Right lobe of liver (tissue), 6 donors: ENCODE results near the gene PAQR4. TPM values are rescaled to one million over a fixed set of nuclear protein-coding genes. Genes with fewer than 3 reads are reported as not detected.

Experiments used
- ATAC-seq, 4 donors: fragments of 200-7000 bp; cut with Tn5 transposase; one replicate each; pipeline ENCODE4 v1.9.1; 2020; ENCODE audit warnings: mild to moderate bottlenecking in 4 of 4, moderate library complexity in 4 of 4
- DNase-seq, 3 donors: peaks; one replicate each; pipeline ENCODE4 v3.0.0-alpha.2; 2020
- H3K27ac ChIP-seq, 3 donors: fragments of 200-600 bp; one replicate each; pipeline ENCODE4 v1.8.0; 2022
- H3K27me3 ChIP-seq, 2 donors: fragments of 200-600 bp; one replicate each; pipeline ENCODE4 v1.8.0; 2022
- H3K36me3 ChIP-seq, 4 donors: fragments of 200-600 bp; sonication (generic) in 1 of 4; one replicate each; pipeline versions ENCODE4 v1.5.1 to v1.8.0; 2017 to 2022; ENCODE audit warnings: control low read depth in 1 of 4
- H3K4me1 ChIP-seq, 4 donors: fragments of 200-600 bp; sonication (generic) in 1 of 4; one replicate each; pipeline versions ENCODE4 v1.5.1 to v1.8.0; 2017 to 2022; ENCODE audit warnings: control low read depth in 1 of 4
- H3K4me3 ChIP-seq, 3 donors: fragments of 200-600 bp; one replicate each; pipeline ENCODE4 v1.8.0; 2022
- H3K9me3 ChIP-seq, 4 donors: fragments of 200-600 bp; sonication (generic) in 1 of 4; one replicate each; pipeline versions ENCODE4 v1.5.1 to v1.8.0; 2017 to 2022; ENCODE audit warnings: control low read depth in 1 of 4
- POLR2A ChIP-seq: fragments of 450-650 bp; IDR thresholded peaks from one replicate; pipeline ENCODE4 v1.6.1; 2017; ENCODE audit warnings: antibody characterized with exemption, mild to moderate bottlenecking
- WGBS: methylation state at CpG from one replicate; pipeline ENCODE4 v1.1.6; 2018; ENCODE audit warnings: low coverage, low lambda C conversion rate; ENCODE audit not compliant: insufficient coverage; ENCODE audit errors: missing lambda C conversion rate; 5-methylcytosine and 5-hydroxymethylcytosine counted together
- intact Hi-C, 2 donors: fragments of 100-400 bp; cut with DNase I; formaldehyde crosslinking; loops; one replicate each; pipeline versions ENCODE4 v1.11.2 to v1.14.1; 2022
- total RNA-seq, 6 experiments: library from RNA; depleted of rRNA in 2 of 6; stranded (reverse); fragments of >200 nt in 2 of 6; fragmentation: NEBNext Ultra II Directional in 3 of 6; extraction: Animal tissue kit (Norgen Biotek cat#: 25700) in 3 of 6; gene quantifications; one replicate each; pipeline versions ENCODE4 v1.1.0 to v1.2.4, GENCODE V29; 2016 to 2023
- TF ChIP-seq, protein P1 (sequence below), 4 donors: fragments of 200-600 bp in 3 of 4; fragments of 450-650 bp in 1 of 4; IDR thresholded peaks; one replicate each; pipeline versions ENCODE4 v1.5.1 to v1.8.0; 2016 to 2022; ENCODE audit warnings: antibody characterized with exemption in 4 of 4, mild to moderate bottlenecking in 2 of 4
- donor health status: DM: no; HTN: yes; CAD: no.
- donor health status: DM: no; HTN: no; CAD: no.
- donor health status: DM: no; HTN: no; CAD: no.
- donor health status: DM: no; HTN: yes; CAD: no.
- donor health status: DM: no; HTN: yes; CAD: no.

Gene PAQR4
- total RNA-seq, 6 experiments from 2014 or later: 0.93 to 6.1 (median 3.3) TPM

DNA sequence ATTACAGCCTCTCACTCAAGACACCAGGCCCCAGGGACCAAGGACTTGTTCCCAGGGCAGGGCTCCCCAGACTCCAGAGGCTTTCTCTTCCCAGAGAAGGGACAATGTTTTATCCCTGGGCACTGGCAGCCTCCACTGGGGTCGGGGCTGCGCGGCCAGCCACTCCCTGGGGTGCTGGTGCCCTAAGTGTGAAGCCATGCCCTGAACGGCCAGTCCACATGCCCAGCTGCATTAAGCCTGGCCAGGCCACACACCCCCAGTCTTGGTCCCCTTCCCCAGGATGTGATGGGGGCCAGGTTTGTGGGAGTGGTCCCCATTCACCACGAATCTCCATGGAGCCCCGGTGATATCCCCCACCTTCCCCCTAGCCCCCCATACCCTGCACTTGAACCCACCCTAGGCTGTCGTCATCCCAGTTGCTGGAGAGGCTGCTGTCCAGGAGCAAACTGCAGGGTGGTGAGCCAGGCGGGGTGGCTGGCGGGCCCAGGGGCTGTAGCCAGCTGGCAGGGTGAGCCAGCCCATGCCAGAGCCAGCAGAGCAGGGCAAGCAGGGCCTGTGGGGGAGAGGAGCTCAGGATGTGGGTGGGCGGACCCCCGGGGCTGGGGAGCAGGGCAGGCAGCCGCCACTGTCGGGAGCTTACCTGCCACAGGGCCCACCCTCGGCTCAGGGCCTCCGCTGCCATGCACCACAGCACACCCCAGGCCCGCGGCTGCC lies 4.6 kb downstream of the PAQR4 start:
- H3K27ac ChIP-seq: no peak overlapping the region
- no peak for TF ChIP-seq POLR2A
- TF ChIP-seq, protein P1, sequence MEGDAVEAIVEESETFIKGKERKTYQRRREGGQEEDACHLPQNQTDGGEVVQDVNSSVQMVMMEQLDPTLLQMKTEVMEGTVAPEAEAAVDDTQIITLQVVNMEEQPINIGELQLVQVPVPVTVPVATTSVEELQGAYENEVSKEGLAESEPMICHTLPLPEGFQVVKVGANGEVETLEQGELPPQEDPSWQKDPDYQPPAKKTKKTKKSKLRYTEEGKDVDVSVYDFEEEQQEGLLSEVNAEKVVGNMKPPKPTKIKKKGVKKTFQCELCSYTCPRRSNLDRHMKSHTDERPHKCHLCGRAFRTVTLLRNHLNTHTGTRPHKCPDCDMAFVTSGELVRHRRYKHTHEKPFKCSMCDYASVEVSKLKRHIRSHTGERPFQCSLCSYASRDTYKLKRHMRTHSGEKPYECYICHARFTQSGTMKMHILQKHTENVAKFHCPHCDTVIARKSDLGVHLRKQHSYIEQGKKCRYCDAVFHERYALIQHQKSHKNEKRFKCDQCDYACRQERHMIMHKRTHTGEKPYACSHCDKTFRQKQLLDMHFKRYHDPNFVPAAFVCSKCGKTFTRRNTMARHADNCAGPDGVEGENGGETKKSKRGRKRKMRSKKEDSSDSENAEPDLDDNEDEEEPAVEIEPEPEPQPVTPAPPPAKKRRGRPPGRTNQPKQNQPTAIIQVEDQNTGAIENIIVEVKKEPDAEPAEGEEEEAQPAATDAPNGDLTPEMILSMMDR (IDR thresholded peaks at IDR 0.05): no peak
- no peaks in the 10 kb centered on the region for H3K36me3 ChIP-seq
- H3K4me1 ChIP-seq: peaks cover 0 to 17% (median 4%) of the 10 kb centered on the region in 4 donors
- WGBS: no CpG with 5 or more reads among the region's 17 CpGs
- intact Hi-C loops: no loop called here
- no peak overlapping the region for H3K4me3 ChIP-seq
- DNase-seq (no peak), ATAC-seq (no peak)
- H3K9me3 ChIP-seq: no peaks in the 10 kb centered on the region
- no peaks in the 10 kb centered on the region for H3K27me3 ChIP-seq

DNA sequence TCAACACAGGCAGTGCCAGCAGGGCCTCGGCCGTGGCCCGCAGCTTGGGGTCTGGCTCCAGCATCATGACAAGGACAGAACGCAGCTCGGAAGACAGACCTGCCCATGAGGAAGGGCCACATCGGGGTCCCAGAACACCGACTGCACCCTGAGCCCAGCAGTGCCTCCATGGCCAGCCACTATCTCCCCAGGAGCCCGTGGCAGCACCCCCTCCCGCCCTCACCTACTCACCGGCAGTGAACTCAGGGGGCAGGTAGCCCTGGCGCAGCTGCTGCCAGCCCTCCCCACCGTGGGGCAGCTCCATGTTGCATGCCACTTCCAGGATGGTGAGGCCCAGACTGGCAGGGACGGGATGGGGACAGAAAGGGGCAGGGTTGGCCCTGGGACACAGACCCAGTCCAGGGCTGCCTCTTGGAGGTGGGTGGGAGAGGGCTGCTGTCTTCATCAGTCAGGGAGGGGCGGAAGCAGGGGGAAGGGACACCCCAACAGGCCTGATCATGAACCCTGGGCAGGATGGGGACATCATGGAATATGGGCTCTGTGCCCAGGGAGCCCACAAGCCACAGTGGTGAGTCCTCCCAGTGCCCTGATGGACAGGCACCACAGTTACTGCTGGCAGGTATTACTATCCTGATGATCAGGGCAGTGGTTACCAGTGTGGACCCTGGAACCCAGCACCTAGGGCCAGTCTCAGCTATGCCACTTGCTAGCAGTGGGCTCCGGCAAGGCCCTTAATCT lies 5.3 kb downstream of the PAQR4 start:
- intact Hi-C loops: no loop called here
- Histone ChIP-seq H3K9me3 (no peaks in the 10 kb centered on the region), H3K27me3 (no peaks in the 10 kb centered on the region), H3K27ac (no peak overlapping the region), H3K4me3 (no peak overlapping the region), H3K4me1 (peaks cover 0 to 17% (median 4%) of the 10 kb centered on the region in 4 donors), H3K36me3 (no peaks in the 10 kb centered on the region)
- ATAC-seq (no peak), DNase-seq (no peak)
- 95% methylated on average over 4 of the region's 15 CpGs for WGBS
- TF ChIP-seq POLR2A: no peak

DNA sequence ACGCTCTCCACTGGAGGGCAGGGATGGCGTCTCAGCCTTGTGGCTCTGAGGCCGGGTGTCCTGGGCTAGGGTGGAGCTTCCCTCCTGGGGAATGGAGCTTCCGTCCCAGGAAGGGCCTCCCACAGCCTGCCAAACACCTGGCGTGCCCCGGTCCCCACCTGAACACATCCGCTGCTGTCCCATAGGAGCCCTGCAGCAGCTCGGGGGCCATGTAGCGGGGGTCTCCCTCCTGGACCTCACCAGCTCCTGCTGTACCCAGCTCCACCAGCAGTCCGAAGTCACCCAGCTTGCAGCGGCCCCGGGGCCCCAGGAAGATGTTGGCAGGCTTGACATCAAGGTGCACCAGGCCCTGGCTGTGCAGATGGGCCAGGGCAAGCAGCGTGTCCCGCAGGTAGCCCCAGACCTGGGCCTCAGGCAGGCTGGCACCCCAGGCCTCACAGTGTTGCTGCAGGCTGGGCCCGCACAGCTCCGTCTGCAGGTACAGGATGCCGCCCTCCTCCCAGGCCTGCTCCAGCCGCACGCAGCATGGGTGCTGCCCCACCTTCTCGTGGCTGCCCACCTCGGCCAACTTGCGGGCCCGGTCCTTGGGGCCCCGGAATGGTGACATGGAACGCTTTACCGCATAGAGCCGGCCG lies 6.1 kb downstream of the PAQR4 start:
- peaks cover 0 to 16% (median 4%) of the 10 kb centered on the region in 4 donors for H3K4me1 ChIP-seq
- TF ChIP-seq, protein P1 (IDR thresholded peaks at IDR 0.05): no peak
- no peak overlapping the region for H3K27ac ChIP-seq
- H3K9me3 ChIP-seq: no peaks in the 10 kb centered on the region
- H3K36me3 ChIP-seq: no peaks in the 10 kb centered on the region
- intact Hi-C loops: no loop called here
- no peaks in the 10 kb centered on the region for H3K27me3 ChIP-seq
- WGBS: no CpG with 5 or more reads among the region's 28 CpGs
- no peak for DNase-seq
- H3K4me3 ChIP-seq: no peak overlapping the region
- ATAC-seq: no peak

DNA sequence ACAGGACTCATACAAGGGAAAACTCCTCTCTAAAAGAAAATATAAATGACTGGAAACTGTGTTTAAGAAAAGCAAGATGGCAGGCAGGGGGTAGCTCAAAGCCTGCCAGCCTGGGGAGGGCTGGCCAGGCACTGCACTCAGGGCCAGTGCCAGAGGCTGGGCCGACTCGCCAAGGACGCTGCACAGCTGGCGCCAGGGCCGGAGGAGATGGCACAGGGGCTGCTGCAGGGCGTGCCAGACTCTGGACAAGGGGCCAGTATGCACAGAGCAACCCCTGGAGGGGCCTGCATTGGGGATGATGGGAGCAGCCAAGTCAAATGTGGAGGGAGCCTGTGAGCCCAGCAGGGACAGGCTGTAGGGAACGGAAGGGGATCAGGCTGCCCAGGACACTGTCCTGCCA lies 7.1 kb downstream of the PAQR4 start:
- H3K4me3 ChIP-seq: no peak overlapping the region
- no peak for TF ChIP-seq POLR2A
- TF ChIP-seq, protein P1 (IDR thresholded peaks at IDR 0.05): no peak
- H3K27ac ChIP-seq: no peak overlapping the region
- H3K27me3 ChIP-seq: no peaks in the 10 kb centered on the region
- H3K9me3 ChIP-seq: no peaks in the 10 kb centered on the region
- DNase-seq (no peak), ATAC-seq (no peak)
- no peaks in the 10 kb centered on the region for H3K36me3 ChIP-seq
- WGBS: no CpG with 5 or more reads among the region's 7 CpGs
- peaks cover 0 to 20% (median 7%) of the 10 kb centered on the region in 4 donors for H3K4me1 ChIP-seq
- intact Hi-C loops: no loop called here

DNA sequence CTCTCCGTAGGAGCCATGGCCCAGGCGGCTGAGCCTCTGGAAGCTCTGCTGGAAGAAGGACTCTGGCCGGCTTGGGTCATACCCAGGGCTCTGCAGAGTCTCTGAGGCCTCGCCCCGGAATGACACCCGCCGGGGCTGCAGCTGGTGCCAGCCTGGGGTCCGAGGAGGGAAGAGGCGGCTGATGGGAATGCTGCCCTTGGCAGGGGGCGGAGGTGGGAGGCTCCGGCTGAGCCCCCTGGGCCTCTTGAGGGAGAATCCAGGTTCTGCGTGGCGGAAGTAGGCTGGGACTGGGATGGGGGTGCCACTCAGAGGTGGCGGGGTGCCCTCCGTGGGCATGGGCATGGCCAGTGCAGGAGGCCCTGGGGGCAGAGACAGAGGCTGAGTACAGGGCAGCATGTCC lies 7.5 kb downstream of the PAQR4 start:
- intact Hi-C loops: no loop called here
- no peaks in the 10 kb centered on the region for H3K9me3 ChIP-seq
- no peak for DNase-seq
- no peak for ATAC-seq
- H3K4me3 ChIP-seq: no peak overlapping the region
- no peak overlapping the region for H3K27ac ChIP-seq
- H3K27me3 ChIP-seq: no peaks in the 10 kb centered on the region
- H3K36me3 ChIP-seq: no peaks in the 10 kb centered on the region
- peaks cover 0 to 20% (median 7%) of the 10 kb centered on the region in 4 donors for H3K4me1 ChIP-seq
- WGBS: 86% methylated on average over 9 of the region's 15 CpGs
- TF ChIP-seq, protein P1 (IDR thresholded peaks at IDR 0.05): no peak
- no peak for TF ChIP-seq POLR2A
